HEK293 (cell line): Measurements from ENCODE around the gene TMEM203.

Source experiments
- ZNF239 ChIP-seq: fragments of 450-650 bp; formaldehyde crosslinking; IDR thresholded peaks from 2 replicates; pipeline ENCODE4 v1.5.1; 2016; ENCODE audit warnings: missing biosample characterization, missing genetic modification characterization
- ZNF274 ChIP-seq, 2 experiments: fragments of 200-500 bp in 1 of 2; fragments of 450-650 bp in 1 of 2; sonication (Bioruptor generic) in 1 of 2; formaldehyde crosslinking in 1 of 2; IDR thresholded peaks; 2 replicates each; pipeline versions ENCODE4 v1.5.1 to v1.6.1; 2014 to 2016; ENCODE audit warnings: borderline replicate concordance in 1 of 2, inconsistent platforms in 1 of 2, low read length in 1 of 2, missing biosample characterization in 1 of 2, missing genetic modification characterization in 1 of 2
- TF ChIP-seq, protein P1 (sequence below): fragments of 450-650 bp; formaldehyde crosslinking; IDR thresholded peaks from 2 replicates; pipeline ENCODE4 v1.5.1; 2016; ENCODE audit warnings: missing biosample characterization, missing genetic modification characterization
- TF ChIP-seq, protein P2 (sequence below): fragments of 450-650 bp; formaldehyde crosslinking; IDR thresholded peaks from 2 replicates; pipeline ENCODE4 v1.5.1; 2016; ENCODE audit warnings: missing biosample characterization, missing genetic modification characterization

DNA sequence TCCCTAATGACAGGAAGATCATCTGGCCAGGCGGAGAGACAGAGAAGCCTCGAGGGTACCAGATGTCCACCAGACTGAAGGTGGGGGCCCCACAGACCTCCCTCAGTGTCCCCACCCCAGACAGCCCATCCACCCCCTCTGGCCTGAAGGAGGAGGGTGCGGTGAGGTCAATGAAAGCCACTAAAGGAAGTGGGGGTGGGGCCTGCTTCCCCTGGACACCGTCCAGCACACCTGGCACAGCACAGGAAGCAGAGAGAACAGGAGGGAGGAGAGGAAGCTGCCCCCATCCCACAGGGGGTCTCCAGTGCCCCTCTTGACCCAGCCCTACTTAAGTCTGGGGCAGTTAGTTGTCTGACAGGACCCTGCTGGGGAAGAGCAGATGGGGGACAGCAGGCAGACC lies 46.8 kb downstream of the TMEM203 start:
- TF ChIP-seq ZNF239 (tag by site-specific recombination) (no peak), ZNF274 (IDR thresholded peaks at IDR 0.05; ENCODE audit: low read length) (no peak), ZNF274 (tag by site-specific recombination; IDR thresholded peaks at IDR 0.05; ENCODE audit: borderline replicate concordance) (no peak)
- TF ChIP-seq, protein P1, sequence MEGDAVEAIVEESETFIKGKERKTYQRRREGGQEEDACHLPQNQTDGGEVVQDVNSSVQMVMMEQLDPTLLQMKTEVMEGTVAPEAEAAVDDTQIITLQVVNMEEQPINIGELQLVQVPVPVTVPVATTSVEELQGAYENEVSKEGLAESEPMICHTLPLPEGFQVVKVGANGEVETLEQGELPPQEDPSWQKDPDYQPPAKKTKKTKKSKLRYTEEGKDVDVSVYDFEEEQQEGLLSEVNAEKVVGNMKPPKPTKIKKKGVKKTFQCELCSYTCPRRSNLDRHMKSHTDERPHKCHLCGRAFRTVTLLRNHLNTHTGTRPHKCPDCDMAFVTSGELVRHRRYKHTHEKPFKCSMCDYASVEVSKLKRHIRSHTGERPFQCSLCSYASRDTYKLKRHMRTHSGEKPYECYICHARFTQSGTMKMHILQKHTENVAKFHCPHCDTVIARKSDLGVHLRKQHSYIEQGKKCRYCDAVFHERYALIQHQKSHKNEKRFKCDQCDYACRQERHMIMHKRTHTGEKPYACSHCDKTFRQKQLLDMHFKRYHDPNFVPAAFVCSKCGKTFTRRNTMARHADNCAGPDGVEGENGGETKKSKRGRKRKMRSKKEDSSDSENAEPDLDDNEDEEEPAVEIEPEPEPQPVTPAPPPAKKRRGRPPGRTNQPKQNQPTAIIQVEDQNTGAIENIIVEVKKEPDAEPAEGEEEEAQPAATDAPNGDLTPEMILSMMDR (tag by site-specific recombination): no peak
- TF ChIP-seq, protein P2, sequence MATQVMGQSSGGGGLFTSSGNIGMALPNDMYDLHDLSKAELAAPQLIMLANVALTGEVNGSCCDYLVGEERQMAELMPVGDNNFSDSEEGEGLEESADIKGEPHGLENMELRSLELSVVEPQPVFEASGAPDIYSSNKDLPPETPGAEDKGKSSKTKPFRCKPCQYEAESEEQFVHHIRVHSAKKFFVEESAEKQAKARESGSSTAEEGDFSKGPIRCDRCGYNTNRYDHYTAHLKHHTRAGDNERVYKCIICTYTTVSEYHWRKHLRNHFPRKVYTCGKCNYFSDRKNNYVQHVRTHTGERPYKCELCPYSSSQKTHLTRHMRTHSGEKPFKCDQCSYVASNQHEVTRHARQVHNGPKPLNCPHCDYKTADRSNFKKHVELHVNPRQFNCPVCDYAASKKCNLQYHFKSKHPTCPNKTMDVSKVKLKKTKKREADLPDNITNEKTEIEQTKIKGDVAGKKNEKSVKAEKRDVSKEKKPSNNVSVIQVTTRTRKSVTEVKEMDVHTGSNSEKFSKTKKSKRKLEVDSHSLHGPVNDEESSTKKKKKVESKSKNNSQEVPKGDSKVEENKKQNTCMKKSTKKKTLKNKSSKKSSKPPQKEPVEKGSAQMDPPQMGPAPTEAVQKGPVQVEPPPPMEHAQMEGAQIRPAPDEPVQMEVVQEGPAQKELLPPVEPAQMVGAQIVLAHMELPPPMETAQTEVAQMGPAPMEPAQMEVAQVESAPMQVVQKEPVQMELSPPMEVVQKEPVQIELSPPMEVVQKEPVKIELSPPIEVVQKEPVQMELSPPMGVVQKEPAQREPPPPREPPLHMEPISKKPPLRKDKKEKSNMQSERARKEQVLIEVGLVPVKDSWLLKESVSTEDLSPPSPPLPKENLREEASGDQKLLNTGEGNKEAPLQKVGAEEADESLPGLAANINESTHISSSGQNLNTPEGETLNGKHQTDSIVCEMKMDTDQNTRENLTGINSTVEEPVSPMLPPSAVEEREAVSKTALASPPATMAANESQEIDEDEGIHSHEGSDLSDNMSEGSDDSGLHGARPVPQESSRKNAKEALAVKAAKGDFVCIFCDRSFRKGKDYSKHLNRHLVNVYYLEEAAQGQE (tag by site-specific recombination): no peak
